Heart left ventricle (tissue), 13 donors: ENCODE data around the gene MSANTD1.

Source experiments
- POLR2A ChIP-seq, 2 donors: fragments of 450-650 bp; IDR thresholded peaks; one replicate each; pipeline ENCODE4 v1.6.1; 2017; ENCODE audit warnings: antibody characterized with exemption in 2 of 2, mild to moderate bottlenecking in 2 of 2, moderate library complexity in 2 of 2
- TF ChIP-seq, protein P1 (sequence below), 12 donors: fragments of 200-600 bp; sonication (generic) in 4 of 12; IDR thresholded peaks; one replicate each; pipeline versions ENCODE4 v1.5.0 to v1.8.0; 2018 to 2022; ENCODE audit warnings: antibody characterized with exemption in 12 of 12, mild to moderate bottlenecking in 5 of 12
- donor health status: ischemic (EF 13 %, LVEDD 7.1; RV severe dilation, severe dysfunction).
- donor health status: DM: no; HTN: yes; CAD: no.
- donor health status: DM: no; HTN: no; CAD: no.
- donor health status: ischemic (EF 25% LVEDD 6.9; RV normal size, moderate dysfunction).
- donor health status: ischemic (EF 25% LVEDD 5.7; RV mildly dilated, moderate dysfunction).
- donor health status: ischemic (EF 35%, LVEDD 5.7; RV mildly dilated, moderate dysfunction).
- donor health status: nonischemic (EF 11% LVEDD 7.7; RV severe dilation, severe dysfunction).
- donor health status: DM: yes; HTN: yes; CAD: no.
- donor health status: PGD.
- donor health status: ischemic (EF 29% LVEDD 5.4; RV normal size, mild dysfunction).
- donor health status: nonischemic (EF 23%, LVEDD 6.1; RV moderate dilation, normal function).

DNA sequence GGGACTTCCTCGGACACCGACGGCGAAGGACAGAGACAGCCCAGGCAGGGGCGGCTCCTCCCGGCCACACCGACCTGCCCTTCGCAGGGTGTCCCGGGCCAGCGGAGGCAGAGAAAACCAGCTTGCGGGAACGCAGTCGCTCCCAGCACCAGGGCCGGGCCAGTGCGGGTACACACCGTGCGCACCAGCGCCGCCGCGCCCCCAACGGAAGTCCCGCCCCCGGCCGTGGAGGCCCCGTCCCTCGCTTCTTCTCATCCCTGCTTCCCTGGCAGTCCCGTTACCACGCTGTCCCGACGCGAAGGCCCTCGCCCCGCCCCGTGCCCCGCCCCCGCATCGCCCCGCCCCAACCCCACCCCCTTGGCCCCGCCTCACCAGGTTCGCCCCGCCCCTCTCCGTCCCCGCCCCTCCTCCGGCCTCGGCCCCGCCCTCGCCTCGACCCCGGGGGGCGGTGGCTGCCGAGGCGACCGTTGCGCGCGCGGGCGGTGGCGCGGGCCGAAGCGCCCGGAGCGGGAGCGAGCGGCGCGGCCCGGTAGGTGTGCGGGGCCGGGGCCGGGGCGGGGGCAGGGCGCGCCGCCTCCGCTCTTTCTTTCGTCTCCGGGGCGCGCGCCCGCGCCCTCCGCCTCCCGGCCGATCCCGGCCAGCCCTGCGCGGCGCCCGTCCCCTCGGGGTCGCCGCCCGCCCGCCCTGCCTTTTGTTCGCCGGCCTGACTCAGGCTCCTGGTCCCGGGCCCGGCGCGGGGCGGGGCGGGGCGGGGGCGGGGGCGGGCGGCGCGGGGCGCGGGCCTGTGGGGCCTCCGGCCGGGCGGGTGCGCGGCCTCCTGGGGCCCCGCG, 43.8 kb downstream of the MSANTD1 start, which contains the start of gene RGS12:
- TF ChIP-seq POLR2A (IDR thresholded peaks at IDR 0.05): peak; percentile 45 to 86
- TF ChIP-seq, protein P1, sequence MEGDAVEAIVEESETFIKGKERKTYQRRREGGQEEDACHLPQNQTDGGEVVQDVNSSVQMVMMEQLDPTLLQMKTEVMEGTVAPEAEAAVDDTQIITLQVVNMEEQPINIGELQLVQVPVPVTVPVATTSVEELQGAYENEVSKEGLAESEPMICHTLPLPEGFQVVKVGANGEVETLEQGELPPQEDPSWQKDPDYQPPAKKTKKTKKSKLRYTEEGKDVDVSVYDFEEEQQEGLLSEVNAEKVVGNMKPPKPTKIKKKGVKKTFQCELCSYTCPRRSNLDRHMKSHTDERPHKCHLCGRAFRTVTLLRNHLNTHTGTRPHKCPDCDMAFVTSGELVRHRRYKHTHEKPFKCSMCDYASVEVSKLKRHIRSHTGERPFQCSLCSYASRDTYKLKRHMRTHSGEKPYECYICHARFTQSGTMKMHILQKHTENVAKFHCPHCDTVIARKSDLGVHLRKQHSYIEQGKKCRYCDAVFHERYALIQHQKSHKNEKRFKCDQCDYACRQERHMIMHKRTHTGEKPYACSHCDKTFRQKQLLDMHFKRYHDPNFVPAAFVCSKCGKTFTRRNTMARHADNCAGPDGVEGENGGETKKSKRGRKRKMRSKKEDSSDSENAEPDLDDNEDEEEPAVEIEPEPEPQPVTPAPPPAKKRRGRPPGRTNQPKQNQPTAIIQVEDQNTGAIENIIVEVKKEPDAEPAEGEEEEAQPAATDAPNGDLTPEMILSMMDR (IDR thresholded peaks at IDR 0.05): no peak
